MM.1S (cell line): ENCODE results near the gene SLC49A3.
"Not testable (repeated sequence)": the region's sequence is repeated elsewhere in the genome, so short reads cannot be mapped to it uniquely, and the experiment has no call there.

Source experiments
- CTCF ChIP-seq: fragments of 300-600 bp; sonication (generic); IDR thresholded peaks from 2 replicates; pipeline ENCODE4 v1.5.1; 2016; ENCODE audit warnings: antibody characterized with exemption, low read length, mixed read lengths
- EZH2 ChIP-seq: fragments of 300-600 bp; sonication (generic); optimal IDR thresholded peaks from 2 replicates; pipeline ENCODE3; 2017; ENCODE audit warnings: low read depth, mild to moderate bottlenecking, antibody characterized with exemption, low read length, mixed read lengths
- EZH2phosphoT487 ChIP-seq: fragments of 300-600 bp; sonication (generic); IDR thresholded peaks from 2 replicates; pipeline ENCODE4 v1.6.1; 2018; ENCODE audit warnings: antibody characterized with exemption, low read length

GRCh38 chr4:694341-694940 lies 5.5 kb upstream of the SLC49A3 start:
- not testable (repeated sequence) for TF ChIP-seq CTCF, EZH2phosphoT487, EZH2
